ENCODE results near the gene UBTD2.

- TF ChIP-seq FOXK2 (IDR thresholded peaks at IDR 0.05) (no peak), BHLHE40 (IDR thresholded peaks at IDR 0.05; ENCODE audit: borderline replicate concordance) (no peak), ARNT (IDR thresholded peaks at IDR 0.05) (no peak), SUZ12 (IDR thresholded peaks at IDR 0.05) (no peak), ZNF384 (IDR thresholded peaks at IDR 0.05) (no peak), NFRKB (IDR thresholded peaks at IDR 0.05) (no peak), SP1 (IDR thresholded peaks at IDR 0.05) (no peak), HDGF (IDR thresholded peaks at IDR 0.05; ENCODE audit: borderline replicate concordance) (no peak), PKNOX1 (IDR thresholded peaks at IDR 0.05) (no peak)
These were observed 105.1 kb downstream of the UBTD2 start for GRCh38 chr5:172178301-172178987.

Data from HEK293T (cell line).